HL-60 (cell line): ENCODE results near the gene FGR.

Experiments used
- DNase-seq, 2 experiments: peaks; one replicate each; pipeline ENCODE4 v3.0.0-alpha.2; 2010 to 2020; ENCODE audit warnings: low read depth in 1 of 2, low spot score in 1 of 2
- H3K27ac ChIP-seq: fragments of 250-450 bp; sonication (Bioruptor Pico); replicated peaks from 2 replicates; pipeline ENCODE4 v1.5.1; 2020; ENCODE audit warnings: mild to moderate bottlenecking, moderate library complexity
- H3K27me3 ChIP-seq: fragments of 250-450 bp; sonication (Bioruptor Pico); 2 replicates; pipeline ENCODE4 v1.5.1; 2021; ENCODE audit warnings: mild to moderate bottlenecking, moderate library complexity; ENCODE audit not compliant: insufficient read depth, poor library complexity, severe bottlenecking
- H3K4me3 ChIP-seq: replicated peaks from 2 replicates; pipeline ENCODE4 v1.5.1; 2011; ENCODE audit warnings: mild to moderate bottlenecking, control low read depth, low read length; ENCODE audit not compliant: insufficient read depth
- GABPA ChIP-seq: IDR thresholded peaks from 2 replicates; pipeline ENCODE4 v1.6.1; 2012; ENCODE audit warnings: low read depth
- POLR2AphosphoS5 ChIP-seq: IDR thresholded peaks from 2 replicates; pipeline ENCODE4 v1.6.1; 2012; ENCODE audit warnings: low read depth
- SPI1 ChIP-seq: IDR thresholded peaks from 2 replicates; pipeline ENCODE4 v1.6.1; 2012; ENCODE audit warnings: low read depth, mild to moderate bottlenecking, borderline replicate concordance
- TF ChIP-seq, protein P1 (sequence below): IDR thresholded peaks from one replicate; pipeline ENCODE4 v1.5.1; 2011; ENCODE audit warnings: low read length, control low read depth, inconsistent platforms; ENCODE audit not compliant: insufficient read depth
- TF ChIP-seq, protein P2 (sequence below): IDR thresholded peaks from 2 replicates; pipeline ENCODE4 v1.6.1; 2012; ENCODE audit warnings: low read depth; ENCODE audit not compliant: insufficient replicate concordance

The FGR gene

DNA sequence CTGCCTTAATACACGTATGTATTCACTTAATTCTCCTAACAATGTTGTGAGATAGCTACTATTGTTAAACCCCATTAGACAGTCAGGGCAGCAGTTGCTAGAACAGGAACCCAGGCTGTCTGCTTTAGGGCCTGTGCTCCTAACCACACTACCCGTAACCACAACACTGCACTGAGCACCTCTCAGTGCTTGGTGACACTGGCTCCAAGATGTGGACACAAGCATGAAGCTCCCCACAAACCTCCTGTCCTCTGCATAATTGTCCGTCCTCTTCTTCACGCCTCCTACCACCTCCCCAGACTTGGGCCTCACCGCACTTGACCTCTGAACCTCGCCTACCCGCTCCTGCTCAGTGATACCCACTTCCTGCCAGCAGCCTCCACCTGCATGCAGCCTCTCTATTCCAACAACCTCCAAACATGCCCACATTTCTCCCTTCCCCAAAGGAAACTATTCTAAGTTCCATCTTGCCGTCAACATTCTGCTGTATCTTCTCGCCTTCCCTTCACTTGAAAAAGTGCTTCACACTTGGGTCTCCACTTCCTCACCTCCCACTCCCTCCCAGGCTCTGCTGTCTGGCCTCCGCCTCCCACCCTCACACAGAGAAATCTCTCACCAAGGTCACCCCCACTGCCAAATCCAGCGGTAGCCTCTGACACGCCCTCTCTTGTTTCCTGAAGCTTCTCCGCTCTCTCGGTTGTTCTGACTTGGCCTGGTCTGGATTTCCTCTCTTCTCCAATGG, 16.5 kb downstream of the FGR start:
- H3K4me3 ChIP-seq: no peak overlapping the region
- no peaks in the 10 kb centered on the region for H3K27me3 ChIP-seq
- peak; percentile 86 to 94 for DNase-seq
- TF ChIP-seq, protein P1, sequence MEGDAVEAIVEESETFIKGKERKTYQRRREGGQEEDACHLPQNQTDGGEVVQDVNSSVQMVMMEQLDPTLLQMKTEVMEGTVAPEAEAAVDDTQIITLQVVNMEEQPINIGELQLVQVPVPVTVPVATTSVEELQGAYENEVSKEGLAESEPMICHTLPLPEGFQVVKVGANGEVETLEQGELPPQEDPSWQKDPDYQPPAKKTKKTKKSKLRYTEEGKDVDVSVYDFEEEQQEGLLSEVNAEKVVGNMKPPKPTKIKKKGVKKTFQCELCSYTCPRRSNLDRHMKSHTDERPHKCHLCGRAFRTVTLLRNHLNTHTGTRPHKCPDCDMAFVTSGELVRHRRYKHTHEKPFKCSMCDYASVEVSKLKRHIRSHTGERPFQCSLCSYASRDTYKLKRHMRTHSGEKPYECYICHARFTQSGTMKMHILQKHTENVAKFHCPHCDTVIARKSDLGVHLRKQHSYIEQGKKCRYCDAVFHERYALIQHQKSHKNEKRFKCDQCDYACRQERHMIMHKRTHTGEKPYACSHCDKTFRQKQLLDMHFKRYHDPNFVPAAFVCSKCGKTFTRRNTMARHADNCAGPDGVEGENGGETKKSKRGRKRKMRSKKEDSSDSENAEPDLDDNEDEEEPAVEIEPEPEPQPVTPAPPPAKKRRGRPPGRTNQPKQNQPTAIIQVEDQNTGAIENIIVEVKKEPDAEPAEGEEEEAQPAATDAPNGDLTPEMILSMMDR: no peak
- no peak; the same call in 1 of the 2 replicates for TF ChIP-seq GABPA
- peak; percentile 70 for TF ChIP-seq POLR2AphosphoS5
- TF ChIP-seq, protein P2, sequence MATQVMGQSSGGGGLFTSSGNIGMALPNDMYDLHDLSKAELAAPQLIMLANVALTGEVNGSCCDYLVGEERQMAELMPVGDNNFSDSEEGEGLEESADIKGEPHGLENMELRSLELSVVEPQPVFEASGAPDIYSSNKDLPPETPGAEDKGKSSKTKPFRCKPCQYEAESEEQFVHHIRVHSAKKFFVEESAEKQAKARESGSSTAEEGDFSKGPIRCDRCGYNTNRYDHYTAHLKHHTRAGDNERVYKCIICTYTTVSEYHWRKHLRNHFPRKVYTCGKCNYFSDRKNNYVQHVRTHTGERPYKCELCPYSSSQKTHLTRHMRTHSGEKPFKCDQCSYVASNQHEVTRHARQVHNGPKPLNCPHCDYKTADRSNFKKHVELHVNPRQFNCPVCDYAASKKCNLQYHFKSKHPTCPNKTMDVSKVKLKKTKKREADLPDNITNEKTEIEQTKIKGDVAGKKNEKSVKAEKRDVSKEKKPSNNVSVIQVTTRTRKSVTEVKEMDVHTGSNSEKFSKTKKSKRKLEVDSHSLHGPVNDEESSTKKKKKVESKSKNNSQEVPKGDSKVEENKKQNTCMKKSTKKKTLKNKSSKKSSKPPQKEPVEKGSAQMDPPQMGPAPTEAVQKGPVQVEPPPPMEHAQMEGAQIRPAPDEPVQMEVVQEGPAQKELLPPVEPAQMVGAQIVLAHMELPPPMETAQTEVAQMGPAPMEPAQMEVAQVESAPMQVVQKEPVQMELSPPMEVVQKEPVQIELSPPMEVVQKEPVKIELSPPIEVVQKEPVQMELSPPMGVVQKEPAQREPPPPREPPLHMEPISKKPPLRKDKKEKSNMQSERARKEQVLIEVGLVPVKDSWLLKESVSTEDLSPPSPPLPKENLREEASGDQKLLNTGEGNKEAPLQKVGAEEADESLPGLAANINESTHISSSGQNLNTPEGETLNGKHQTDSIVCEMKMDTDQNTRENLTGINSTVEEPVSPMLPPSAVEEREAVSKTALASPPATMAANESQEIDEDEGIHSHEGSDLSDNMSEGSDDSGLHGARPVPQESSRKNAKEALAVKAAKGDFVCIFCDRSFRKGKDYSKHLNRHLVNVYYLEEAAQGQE: no peak
- peak; percentile 61; the same call in 1 of the 2 replicates for TF ChIP-seq SPI1
- peak overlapping the region; percentile 91 for H3K27ac ChIP-seq

DNA sequence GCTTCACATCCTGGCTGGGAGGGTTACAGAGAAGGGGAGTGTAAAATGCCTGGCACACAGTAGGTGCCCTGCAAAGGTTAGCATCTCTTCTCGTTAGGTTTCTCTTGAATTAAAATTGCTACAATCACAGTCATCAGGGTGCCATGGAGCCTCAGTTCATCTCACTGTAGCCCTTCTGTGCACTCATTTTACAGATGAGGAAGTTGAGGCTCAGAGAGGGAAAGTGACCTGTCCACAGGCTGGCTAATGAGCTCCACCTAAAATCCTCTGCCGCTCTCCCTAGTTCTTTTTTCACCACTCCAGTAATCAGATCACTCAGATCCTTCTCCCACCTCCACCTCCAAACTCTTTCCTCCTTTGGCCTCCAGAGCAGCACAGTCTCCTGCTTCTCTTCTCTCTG, 17.6 kb downstream of the FGR start:
- TF ChIP-seq GABPA: no peak
- TF ChIP-seq, protein P2: no peak
- TF ChIP-seq POLR2AphosphoS5: no peak
- TF ChIP-seq, protein P1: no peak
- TF ChIP-seq SPI1: no peak
- Histone ChIP-seq H3K4me3 (no peak overlapping the region), H3K27ac (peak overlapping the region; percentile 91), H3K27me3 (no peaks in the 10 kb centered on the region)
- DNase-seq: no peak

DNA sequence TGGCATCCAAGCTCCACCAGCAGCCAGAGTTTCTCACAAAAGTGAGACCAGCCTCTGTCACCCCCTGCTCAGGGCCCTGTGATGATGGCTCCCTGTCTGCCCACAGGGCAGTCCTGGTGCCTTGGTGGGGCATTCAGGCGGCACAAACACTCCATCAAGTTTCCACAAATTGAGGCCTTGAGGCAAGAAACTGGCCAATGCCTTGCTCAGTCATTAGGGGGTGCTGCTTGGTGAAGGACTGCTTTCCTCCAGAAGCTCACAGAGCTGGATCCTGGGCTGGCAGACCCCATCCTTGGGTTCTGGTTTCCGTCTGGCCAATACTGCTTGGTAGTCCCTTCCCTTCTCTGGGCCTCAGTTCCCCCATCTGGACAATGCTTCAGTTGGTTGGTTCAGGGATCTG, 18.5 kb downstream of the FGR start:
- no peak overlapping the region; the same call in 1 of the 2 replicates for H3K27ac ChIP-seq
- no peak for DNase-seq
- no peak for TF ChIP-seq SPI1
- no peak for TF ChIP-seq GABPA
- TF ChIP-seq, protein P2: no peak
- TF ChIP-seq POLR2AphosphoS5: no peak
- TF ChIP-seq, protein P1: no peak
- H3K4me3 ChIP-seq: no peak overlapping the region
- no peaks in the 10 kb centered on the region for H3K27me3 ChIP-seq
